ENCODE data around the gene KDM4C. TPM values are rescaled to one million over a fixed set of nuclear protein-coding genes. Genes with fewer than 3 reads are reported as not detected.

The KDM4C gene
- polyA plus RNA-seq, 1 experiment: 12.1 TPM

DNA sequence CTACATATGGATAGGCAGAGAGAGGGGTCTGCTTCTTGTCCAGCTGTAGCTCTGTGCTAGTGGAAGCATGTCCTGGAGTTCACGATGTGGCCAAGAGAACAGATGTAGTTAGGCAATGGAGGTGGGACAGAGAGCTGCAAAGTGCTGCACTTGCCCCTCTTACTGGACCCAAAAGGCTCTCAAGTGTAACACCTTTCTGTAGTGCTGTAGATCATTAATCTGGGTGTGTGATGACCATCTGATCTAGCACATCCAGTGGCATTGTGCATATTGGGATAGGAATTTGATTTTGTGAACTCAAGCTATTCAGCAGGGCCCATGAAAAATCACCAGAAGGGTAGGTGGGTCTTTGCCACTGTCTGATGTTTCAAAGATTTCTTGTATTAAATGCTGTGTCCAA lies 151.4 kb downstream of the KDM4C start:
- H3K27me3 ChIP-seq (ENCODE audit: control insufficient read depth, insufficient read depth, low read length): no peaks in the 10 kb centered on the region
- no peak overlapping the region for H3K27ac ChIP-seq (ENCODE audit: low read depth, low read length)
- ChIA-PET CTCF (interaction anchor here (0.5 to 3.9 kb wide), 21 partner anchors 12 to 661 kb away, joined by 3 to 45 read pairs (median 4); no protein-coding TSS in a partner anchor), POLR2A (no interaction called here)
- H3K9me3 ChIP-seq (ENCODE audit: control insufficient read depth, insufficient read depth, low read length): no peaks in the 10 kb centered on the region
- no peak overlapping the region for H3K4me3 ChIP-seq (ENCODE audit: low read depth, low read length)
- TF ChIP-seq CTCF (IDR thresholded peaks at IDR 0.05; ENCODE audit: low read depth, low read length): no peak
- no peak for DNase-seq (ENCODE audit: low read depth, low spot score)

DNA sequence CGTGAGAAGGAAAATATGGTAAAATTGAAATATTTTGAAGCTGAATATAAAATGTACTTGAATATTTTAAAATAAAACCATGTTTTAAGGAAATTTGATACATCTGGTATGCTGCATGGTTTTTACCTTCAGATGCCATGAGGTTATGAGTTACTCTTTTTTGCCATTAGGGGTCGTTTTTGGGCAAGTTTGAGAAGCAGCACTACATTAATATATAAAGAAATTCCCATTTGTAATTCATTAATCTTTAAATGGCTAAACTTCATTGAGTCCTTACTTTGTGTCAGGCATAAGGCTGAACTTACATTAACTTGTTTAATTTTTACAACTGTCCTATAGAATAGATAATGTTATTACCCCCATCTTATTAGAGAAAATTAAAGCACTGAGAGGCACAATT lies 152.3 kb downstream of the KDM4C start:
- no peaks in the 10 kb centered on the region for H3K27me3 ChIP-seq (ENCODE audit: control insufficient read depth, insufficient read depth, low read length)
- peak; percentile 67 for TF ChIP-seq CTCF (IDR thresholded peaks at IDR 0.05; ENCODE audit: low read depth, low read length)
- ChIA-PET CTCF (interaction anchor here (0.6 to 3.9 kb wide), 22 partner anchors 11 to 1319 kb away, joined by 3 to 45 read pairs (median 4); no protein-coding TSS in a partner anchor), POLR2A (no interaction called here)
- no peaks in the 10 kb centered on the region for H3K9me3 ChIP-seq (ENCODE audit: control insufficient read depth, insufficient read depth, low read length)
- DNase-seq (ENCODE audit: low read depth, low spot score): no peak
- no peak overlapping the region for H3K27ac ChIP-seq (ENCODE audit: low read depth, low read length)
- no peak overlapping the region for H3K4me3 ChIP-seq (ENCODE audit: low read depth, low read length)

- Histone ChIP-seq H3K27me3 (ENCODE audit: control insufficient read depth, insufficient read depth, low read length) (no peaks in the 10 kb centered on the region), H3K4me3 (ENCODE audit: low read depth, low read length) (no peak overlapping the region), H3K9me3 (ENCODE audit: control insufficient read depth, insufficient read depth, low read length) (no peaks in the 10 kb centered on the region), H3K27ac (ENCODE audit: low read depth, low read length) (no peak overlapping the region)
- TF ChIP-seq CTCF (IDR thresholded peaks at IDR 0.05; ENCODE audit: low read depth, low read length): no peak
- ChIA-PET CTCF (interaction anchor here (0.5 to 3.9 kb wide), 13 partner anchors 11 to 1875 kb away, joined by 3 to 45 read pairs (median 4); no protein-coding TSS in a partner anchor), POLR2A (no interaction called here)
- DNase-seq (ENCODE audit: low read depth, low spot score): no peak
These were observed 152.7 kb downstream of the KDM4C start for GRCh38 chr9:6910497-6910896.

DNA sequence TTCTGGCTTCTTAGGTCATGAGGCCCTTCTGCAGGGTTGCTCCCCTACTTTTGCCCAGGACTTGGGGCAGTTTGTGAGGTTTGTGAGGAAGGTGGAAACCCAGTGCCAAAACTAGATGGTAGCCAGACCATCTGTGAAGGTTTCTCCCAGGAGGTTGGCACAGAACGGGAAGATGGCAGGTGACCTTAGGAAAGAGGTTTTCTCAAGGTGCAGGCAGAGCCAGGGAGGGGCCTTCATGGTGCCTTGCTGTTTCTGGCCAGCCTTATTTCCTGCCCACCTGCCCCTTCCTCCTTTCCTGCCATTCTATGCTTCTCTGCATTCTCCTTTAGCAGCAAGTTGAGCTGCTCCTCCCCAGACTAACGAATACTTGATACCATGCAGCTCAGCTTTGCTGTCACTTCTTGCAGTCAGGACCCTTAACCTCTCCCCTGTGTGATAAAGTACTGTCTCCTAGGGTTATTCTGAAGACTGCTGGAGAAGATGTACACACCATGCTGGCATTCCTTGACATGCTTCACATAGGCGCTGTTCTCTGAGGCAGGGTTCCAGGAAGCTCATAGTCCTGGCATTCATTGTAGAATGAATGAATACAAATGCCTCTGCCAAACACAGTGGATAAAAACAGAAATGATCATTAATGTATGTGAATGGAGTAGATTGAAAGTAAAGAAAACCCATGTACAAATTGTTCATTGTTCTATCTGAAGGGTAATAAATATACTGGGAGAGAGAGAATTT lies 154.3 kb downstream of the KDM4C start:
- H3K27me3 ChIP-seq (ENCODE audit: control insufficient read depth, insufficient read depth, low read length): no peaks in the 10 kb centered on the region
- no peak overlapping the region for H3K27ac ChIP-seq (ENCODE audit: low read depth, low read length)
- DNase-seq (ENCODE audit: low read depth, low spot score): no peak
- ChIA-PET CTCF (interaction anchor here (0.8 to 1.5 kb wide), 7 partner anchors 46 to 274 kb away, joined by 3 to 9 read pairs (median 3); no protein-coding TSS in a partner anchor), POLR2A (interaction anchor here (0.6 kb wide), 1 partner anchor 140 kb away, joined by 3 read pairs; no protein-coding TSS in a partner anchor)
- H3K9me3 ChIP-seq (ENCODE audit: control insufficient read depth, insufficient read depth, low read length): no peaks in the 10 kb centered on the region
- TF ChIP-seq CTCF (IDR thresholded peaks at IDR 0.05; ENCODE audit: low read depth, low read length): no peak
- H3K4me3 ChIP-seq (ENCODE audit: low read depth, low read length): no peak overlapping the region

GRCh38 chr9:6915635-6916034 lies 157.9 kb downstream of the KDM4C start:
- H3K27ac ChIP-seq (ENCODE audit: low read depth, low read length): no peak overlapping the region
- ChIA-PET POLR2A (no interaction called here), CTCF (interaction anchor here (1.1 kb wide), 2 partner anchors 45 to 137 kb away, joined by 4 to 5 read pairs; no protein-coding TSS in a partner anchor)
- TF ChIP-seq CTCF (IDR thresholded peaks at IDR 0.05; ENCODE audit: low read depth, low read length): no peak
- H3K9me3 ChIP-seq (ENCODE audit: control insufficient read depth, insufficient read depth, low read length): no peaks in the 10 kb centered on the region; the same call in 1 of the 2 replicates
- H3K4me3 ChIP-seq (ENCODE audit: low read depth, low read length): no peak overlapping the region
- H3K27me3 ChIP-seq (ENCODE audit: control insufficient read depth, insufficient read depth, low read length): no peaks in the 10 kb centered on the region
- DNase-seq (ENCODE audit: low read depth, low spot score): no peak
